Naive B cell (primary cell): ENCODE measurements around the gene ZNF513. TPM values are rescaled to one million over a fixed set of nuclear protein-coding genes. Genes with fewer than 3 reads are reported as not detected.
"Not testable (repeated sequence)": the region's sequence is repeated elsewhere in the genome, so short reads cannot be mapped to it uniquely, and the experiment has no call there.

ENCODE experiments used
- ATAC-seq, 2 donors: fragments of 150-1000 bp; cut with Tn5 transposase; 2 replicates each; pipeline ENCODE4 v1.10.0; 2021; ENCODE audit warnings: low read depth in 2 of 2, mild to moderate bottlenecking in 2 of 2, moderate library complexity in 2 of 2
- DNase-seq: peaks from one replicate; pipeline ENCODE4 v3.0.0; 2022
- H3K27ac Mint-ChIP-seq, 6 donors: one replicate each; pipeline ENCODE4 v1.8.0; 2020 to 2022; ENCODE audit warnings: mild to moderate bottlenecking in 6 of 6, mixed read lengths in 6 of 6, moderate library complexity in 5 of 6, inconsistent platforms in 2 of 6
- H3K27me3 Mint-ChIP-seq, 3 donors: one replicate each; pipeline ENCODE4 v1.8.0; 2021 to 2022; ENCODE audit warnings: mixed read lengths in 3 of 3, mild to moderate bottlenecking in 1 of 3
- H3K36me3 Mint-ChIP-seq, 2 donors: one replicate each; pipeline ENCODE4 v1.8.0; 2020 to 2022; ENCODE audit warnings: mixed read lengths in 2 of 2, inconsistent platforms in 1 of 2, mild to moderate bottlenecking in 1 of 2
- H3K4me1 Mint-ChIP-seq, 3 donors: one replicate each; pipeline ENCODE4 v1.8.0; 2020 to 2022; ENCODE audit warnings: mixed read lengths in 3 of 3, inconsistent platforms in 1 of 3, mild to moderate bottlenecking in 1 of 3, moderate library complexity in 1 of 3
- H3K4me3 Mint-ChIP-seq, 8 donors: one replicate each; pipeline ENCODE4 v1.8.0; 2020 to 2022; ENCODE audit warnings: mild to moderate bottlenecking in 8 of 8, mixed read lengths in 8 of 8, moderate library complexity in 8 of 8, inconsistent platforms in 2 of 8
- H3K9me3 Mint-ChIP-seq, 7 donors: one replicate each; pipeline ENCODE4 v1.8.0; 2020 to 2022; ENCODE audit warnings: mixed read lengths in 7 of 7, mild to moderate bottlenecking in 5 of 7, inconsistent platforms in 2 of 7, moderate library complexity in 1 of 7
- polyA plus RNA-seq, 6 donors: library from polyadenylated mRNA; unstranded; fragments of 300-500 nt; fragmentation: Illumina TruSeq; gene quantifications; one replicate each; pipeline ENCODE4 v1.2.3, GENCODE V29; 2021; ENCODE audit warnings: low read depth in 6 of 6

ZNF513 gene
- 1 to 10 TPM in 5 of 6 donors, not detected in 1; 2.2 to 6.5 (median 3.7) TPM for polyA plus RNA-seq

GRCh38 chr2:27380626-27381545, at the start of gene ZNF513:
Gene ZNF513 (minus strand): TSS chr2:27380734. CDS start chr2:27380526, 208 bp downstream.
- Mint-ChIP-seq H3K4me3 (peak within 1 kb of the TSS; percentile 79 to 96 (median 90)), H3K36me3 (peaks cover 14 to 31% of the 10 kb centered on the region in 2 donors), H3K4me1 (peaks cover 26 to 43% (median 34%) of the 10 kb centered on the region in 3 donors), H3K9me3 (no peaks in the 10 kb centered on the region), H3K27me3 (no peaks in the 10 kb centered on the region), H3K27ac (peak within 1 kb of the TSS; percentile 91 to 98 (median 97))
- peak; percentile 99 for ATAC-seq
- DNase-seq: peak; percentile 86

GRCh38 chr2:27428978-27429541, 48.5 kb upstream of the ZNF513 start:
- Mint-ChIP-seq H3K4me1 (peaks cover 27 to 46% (median 37%) of the 10 kb centered on the region in 3 donors), H3K9me3 (no peaks in the 10 kb centered on the region), H3K27ac (peak overlapping the region; percentile 69 to 98 (median 97)), H3K27me3 (no peaks in the 10 kb centered on the region), H3K36me3 (peaks cover 9 to 12% of the 10 kb centered on the region in 2 donors), H3K4me3 (peak overlapping the region; percentile 92 to 99 (median 98))
- DNase-seq: peak; percentile 74
- peak; percentile 60 to 67 for ATAC-seq

GRCh38 chr2:27428213-27428977, 47.9 kb upstream of the ZNF513 start, which contains the start of gene NRBP1:
Gene NRBP1 (plus strand): TSS chr2:27428631. CDS start chr2:27433274, 4,643 bp downstream.
- ATAC-seq (peak; percentile 92), DNase-seq (peak; percentile 90)
- Mint-ChIP-seq H3K9me3 (no peaks in the 10 kb centered on the region), H3K4me1 (peaks cover 22 to 42% (median 31%) of the 10 kb centered on the region in 3 donors), H3K4me3 (peak within 1 kb of the TSS; percentile 92 to 99 (median 98)), H3K36me3 (peaks cover 3 to 6% of the 10 kb centered on the region in 2 donors), H3K27me3 (no peaks in the 10 kb centered on the region), H3K27ac (peak within 1 kb of the TSS; percentile 92 to 99 (median 98))

- H3K4me1 Mint-ChIP-seq: peaks cover 18 to 39% (median 26%) of the 10 kb centered on the region in 3 donors
These were observed 47.3 kb upstream of the ZNF513 start for GRCh38 chr2:27427863-27428212.

GRCh38 chr2:27425039-27425438, 44.5 kb upstream of the ZNF513 start:
- not testable (repeated sequence) for ATAC-seq, DNase-seq, H3K27me3 Mint-ChIP-seq, H3K4me3 Mint-ChIP-seq, H3K36me3 Mint-ChIP-seq, H3K9me3 Mint-ChIP-seq, H3K27ac Mint-ChIP-seq
- peaks cover 15 to 21% (median 16%) of the 10 kb centered on the region in 3 donors for H3K4me1 Mint-ChIP-seq

More at GRCh38 chr2:27427863-27428212, 47.3 kb upstream of the ZNF513 start:
- Mint-ChIP-seq H3K36me3 (peaks cover 0 to under 1% of the 10 kb centered on the region in 2 donors), H3K27ac (peak overlapping the region; percentile 74 to 99 (median 96)), H3K9me3 (no peaks in the 10 kb centered on the region), H3K27me3 (no peaks in the 10 kb centered on the region), H3K4me3 (peak overlapping the region; percentile 92 to 99 (median 98))
- DNase-seq: no peak
- no peak for ATAC-seq

GRCh38 chr2:27422958-27423357, 42.4 kb upstream of the ZNF513 start:
- DNase-seq: no peak
- Mint-ChIP-seq H3K9me3 (no peaks in the 10 kb centered on the region), H3K4me3 (no peak overlapping the region), H3K36me3 (no peaks in the 10 kb centered on the region), H3K4me1 (peaks cover 5 to 7% (median 6%) of the 10 kb centered on the region in 3 donors), H3K27me3 (no peaks in the 10 kb centered on the region), H3K27ac (no peak overlapping the region)
- no peak for ATAC-seq

GRCh38 chr2:27421660-27422250, 41.2 kb upstream of the ZNF513 start:
- no peak for DNase-seq
- H3K4me1 Mint-ChIP-seq: no peaks in the 10 kb centered on the region
- no peaks in the 10 kb centered on the region for H3K36me3 Mint-ChIP-seq
- ATAC-seq: no peak
- H3K27ac Mint-ChIP-seq: no peak overlapping the region
- no peak overlapping the region for H3K4me3 Mint-ChIP-seq
- no peaks in the 10 kb centered on the region for H3K9me3 Mint-ChIP-seq
- H3K27me3 Mint-ChIP-seq: no peaks in the 10 kb centered on the region

GRCh38 chr2:27420996-27421395, 40.5 kb upstream of the ZNF513 start:
- Mint-ChIP-seq H3K27ac (no peak overlapping the region), H3K9me3 (no peaks in the 10 kb centered on the region), H3K4me3 (no peak overlapping the region), H3K36me3 (no peaks in the 10 kb centered on the region), H3K27me3 (no peaks in the 10 kb centered on the region), H3K4me1 (no peaks in the 10 kb centered on the region)
- DNase-seq: no peak
- no peak for ATAC-seq

GRCh38 chr2:27416151-27416550, 35.6 kb upstream of the ZNF513 start:
- Mint-ChIP-seq H3K36me3 (peaks cover 0 to 8% of the 10 kb centered on the region in 2 donors), H3K27me3 (peaks cover 0 to 16% (median 9%) of the 10 kb centered on the region in 3 donors), H3K4me3 (peak overlapping the region in 2 of 8 donors; percentile 21 to 33), H3K27ac (no peak overlapping the region), H3K4me1 (peaks cover 0 to 5% (median 0%) of the 10 kb centered on the region in 3 donors), H3K9me3 (peaks cover 0 to 5% (median 0%) of the 10 kb centered on the region in 7 donors)
- ATAC-seq (no peak), DNase-seq (no peak)

- Mint-ChIP-seq H3K36me3 (peaks cover 0 to 8% of the 10 kb centered on the region in 2 donors), H3K27ac (peak overlapping the region in 2 of 6 donors; percentile 32 to 43), H3K4me1 (peaks cover 16 to 22% (median 18%) of the 10 kb centered on the region in 3 donors), H3K9me3 (peaks cover 0 to 5% (median 0%) of the 10 kb centered on the region in 7 donors), H3K4me3 (peak overlapping the region in 3 of 8 donors; percentile 19 to 67 (median 51)), H3K27me3 (peaks cover 6 to 17% (median 9%) of the 10 kb centered on the region in 3 donors)
- DNase-seq (no peak), ATAC-seq (no peak)
These were observed 32.1 kb upstream of the ZNF513 start for GRCh38 chr2:27412419-27413152.

- peak; percentile 96 for DNase-seq
- peaks cover 0 to 8% of the 10 kb centered on the region in 2 donors for H3K36me3 Mint-ChIP-seq
- H3K9me3 Mint-ChIP-seq: peaks cover 0 to 5% (median 0%) of the 10 kb centered on the region in 7 donors
- H3K27ac Mint-ChIP-seq: peak within 1 kb of the TSS; percentile 81 to 99 (median 97)
- peak within 1 kb of the TSS; percentile 83 to 96 (median 93) for H3K4me3 Mint-ChIP-seq
- peaks cover 6 to 17% (median 9%) of the 10 kb centered on the region in 3 donors for H3K27me3 Mint-ChIP-seq
- peaks cover 21 to 36% (median 28%) of the 10 kb centered on the region in 3 donors for H3K4me1 Mint-ChIP-seq
- ATAC-seq: peak; percentile 96
These were observed 29.0 kb upstream of the ZNF513 start, which contains the start of gene PPM1G for GRCh38 chr2:27409321-27410073. Gene PPM1G (minus strand): TSS chr2:27409591. CDS start chr2:27409422, 169 bp downstream.
